B cell (primary cell): Measurements from ENCODE around the gene CNOT6. TPM values are rescaled to one million over a fixed set of nuclear protein-coding genes. Genes with fewer than 3 reads are reported as not detected.

Experiments used
- ATAC-seq: fragments of 200-7000 bp; cut with Tn5 transposase; one replicate; pipeline ENCODE4 v1.10.0; 2021; ENCODE audit warnings: low read depth, mild to moderate bottlenecking, moderate number of reproducible peaks, moderate library complexity
- CTCF ChIA-PET: fragments of 350-600 bp; sonication (Branson Sonifier 250); formaldehyde crosslinking; loops from one replicate; lab custom pipeline; 2021; ENCODE audit warnings: antibody characterized with exemption, inconsistent platforms; lab: Charles Lee
- POLR2A ChIA-PET: fragments of 350-600 bp; sonication (Branson Sonifier 250); formaldehyde crosslinking; loops from one replicate; lab custom pipeline; 2021; ENCODE audit warnings: antibody characterized with exemption; lab: Charles Lee
- DNase-seq: peaks from one replicate; pipeline ENCODE4 v3.0.0; 2013
- H2AFZ ChIP-seq: 2 replicates; pipeline ENCODE4 v1.6.1; 2012; ENCODE audit warnings: mild to moderate bottlenecking, low read depth, low read length; ENCODE audit not compliant: insufficient read depth, poor library complexity, severe bottlenecking
- H3K27ac ChIP-seq, 2 donors: 1 replicate in 1 of 2; 2 replicates in 1 of 2; pipeline ENCODE4 v1.5.1; 2012 to 2013; ENCODE audit warnings: low read length in 2 of 2, mild to moderate bottlenecking in 2 of 2, moderate library complexity in 1 of 2
- H3K27me3 ChIP-seq, 4 experiments: fragments of 200-600 bp in 1 of 4; sonication (generic) in 1 of 4; replicated peaks in 1 of 4; 1 replicate in 2 of 4; 2 replicates in 2 of 4; pipeline versions ENCODE4 v1.6.1 to v1.7.0; 2013 to 2016; ENCODE audit warnings: low read length in 3 of 4, mild to moderate bottlenecking in 2 of 4, mixed read lengths in 1 of 4, moderate library complexity in 1 of 4; ENCODE audit not compliant: insufficient read depth in 4 of 4, control insufficient read depth in 3 of 4; ENCODE audit errors: control extremely low read depth in 1 of 4
- H3K36me3 ChIP-seq, 2 experiments: replicated peaks in 1 of 2; 1 replicate in 1 of 2; 2 replicates in 1 of 2; pipeline versions ENCODE4 v1.6.1 to v1.7.1; 2013; ENCODE audit warnings: low read length in 1 of 2; ENCODE audit not compliant: insufficient read depth in 2 of 2, control insufficient read depth in 1 of 2; ENCODE audit errors: control extremely low read depth in 1 of 2, extremely low read depth in 1 of 2
- H3K4me1 ChIP-seq, 2 donors: fragments of 200-600 bp in 1 of 2; sonication (generic) in 1 of 2; 1 replicate in 1 of 2; 2 replicates in 1 of 2; pipeline versions ENCODE4 v1.5.1 to v1.6.1; 2013 to 2017; ENCODE audit warnings: low read length in 2 of 2; ENCODE audit not compliant: control insufficient read depth in 2 of 2, insufficient read depth in 2 of 2
- H3K4me2 ChIP-seq: replicated peaks from 2 replicates; pipeline ENCODE3; 2012; ENCODE audit warnings: mild to moderate bottlenecking, low read depth, low read length; ENCODE audit not compliant: poor library complexity, severe bottlenecking
- H3K4me3 ChIP-seq, 5 experiments: fragments of 200-600 bp in 1 of 5; sonication (generic) in 1 of 5; 1 replicate in 3 of 5; 2 replicates in 2 of 5; pipeline versions ENCODE4 v1.5.1 to v1.7.0; 2011 to 2016; ENCODE audit warnings: low read length in 4 of 5, mild to moderate bottlenecking in 4 of 5, low read depth in 2 of 5, control low read depth in 1 of 5, moderate library complexity in 1 of 5; ENCODE audit not compliant: insufficient read depth in 1 of 5; ENCODE audit errors: control extremely low read depth in 1 of 5, extremely low read depth in 1 of 5
- H3K79me2 ChIP-seq: fragments of 200-600 bp; sonication (generic); one replicate; pipeline ENCODE4 v1.6.0; 2016; ENCODE audit warnings: low read length; ENCODE audit not compliant: control insufficient read depth, insufficient read depth
- H3K9ac ChIP-seq: fragments of 200-600 bp; sonication (generic); 2 replicates; pipeline ENCODE4 v1.6.1; 2017; ENCODE audit warnings: mild to moderate bottlenecking, low read length, moderate library complexity
- H3K9me3 ChIP-seq, 3 donors: one replicate each; pipeline versions ENCODE4 v1.6.1 to v1.7.1; 2013; ENCODE audit warnings: low read length in 2 of 3; ENCODE audit not compliant: control insufficient read depth in 2 of 3, insufficient read depth in 1 of 3; ENCODE audit errors: control extremely low read depth in 1 of 3
- H4K20me1 ChIP-seq: 2 replicates; pipeline ENCODE4 v1.6.0; 2012; ENCODE audit warnings: mild to moderate bottlenecking, low read length; ENCODE audit not compliant: insufficient read depth, control insufficient read depth, poor library complexity, severe bottlenecking
- H3K27ac Mint-ChIP-seq: one replicate; pipeline ENCODE4 v1.8.0; 2021; ENCODE audit warnings: mixed read lengths
- H3K27me3 Mint-ChIP-seq: one replicate; pipeline ENCODE4 v1.8.0; 2021; ENCODE audit warnings: mixed read lengths
- H3K4me1 Mint-ChIP-seq: one replicate; pipeline ENCODE4 v1.8.0; 2021; ENCODE audit warnings: mixed read lengths
- H3K4me3 Mint-ChIP-seq: one replicate; pipeline ENCODE4 v1.8.0; 2021; ENCODE audit warnings: mixed read lengths
- H3K9me3 Mint-ChIP-seq: one replicate; pipeline ENCODE4 v1.8.0; 2022; ENCODE audit warnings: mixed read lengths; ENCODE audit not compliant: insufficient read depth
- EZH2 ChIP-seq: IDR thresholded peaks from 2 replicates; pipeline ENCODE4 v1.6.1; 2012; ENCODE audit warnings: borderline replicate concordance, low read depth, mild to moderate bottlenecking, moderate library complexity, low read length; ENCODE audit not compliant: insufficient read depth, poor library complexity, severe bottlenecking
- WGBS: methylation state at CpG from one replicate; pipeline ENCODE4 v1.1.5; 2013; ENCODE audit warnings: missing lambda C conversion rate; ENCODE audit not compliant: insufficient coverage; 5-methylcytosine and 5-hydroxymethylcytosine counted together
- intact Hi-C: fragments of 100-400 bp; cut with micrococcal nuclease; formaldehyde crosslinking; loops from one replicate; pipeline ENCODE4 v1.10.0; 2022
- polyA plus RNA-seq: library from polyadenylated mRNA; depleted of rRNA; stranded (reverse); fragments of >200 nt; gene quantifications from 2 replicates; pipeline ENCODE4 v1.2.3, GENCODE V29; 2012
- total RNA-seq, 2 donors: library from RNA; stranded (reverse); fragments of 120-200 nt in 1 of 2; gene quantifications; 1 replicate in 1 of 2; 2 replicates in 1 of 2; pipeline versions ENCODE4 v1.2.3 to v1.2.4, GENCODE V29; 2013 to 2022
- TF ChIP-seq, protein P1 (sequence below): fragments of 200-600 bp; IDR thresholded peaks from one replicate; pipeline ENCODE4 v1.8.0; 2022; ENCODE audit warnings: antibody characterized with exemption, mild to moderate bottlenecking

Gene CNOT6
- total and polyA plus RNA-seq, 2 donors (not counting 1 experiment from before 2014, with no cell fraction given) = 4.3 to 31.1 TPM

GRCh38 chr5:180521591-180521990 is 27.4 kb downstream of the CNOT6 start:
- ATAC-seq = no peak
- Histone ChIP-seq H3K27me3 (no peaks in the 10 kb centered on the region), H3K4me2 (no peak overlapping the region), H3K9me3 (no peaks in the 10 kb centered on the region), H2AFZ (no peak overlapping the region), H4K20me1 (peaks cover 79% of the 10 kb centered on the region), H3K27ac (no peak overlapping the region), H3K36me3 (no peaks in the 10 kb centered on the region), H3K4me3 (no peak overlapping the region), H3K9ac (no peak overlapping the region), H3K79me2 (peaks cover 96% of the 10 kb centered on the region), H3K4me1 (peaks cover 17 to 22% of the 10 kb centered on the region in 2 donors)
- ChIA-PET CTCF (no interaction called here), POLR2A (no interaction called here)
- intact Hi-C loops = no loop called here
- Mint-ChIP-seq H3K27ac (no peak overlapping the region), H3K9me3 (no peaks in the 10 kb centered on the region), H3K27me3 (no peaks in the 10 kb centered on the region), H3K4me3 (no peak overlapping the region), H3K4me1 (peaks cover 66% of the 10 kb centered on the region)
- TF ChIP-seq EZH2 = no peak
- TF ChIP-seq, protein P1, sequence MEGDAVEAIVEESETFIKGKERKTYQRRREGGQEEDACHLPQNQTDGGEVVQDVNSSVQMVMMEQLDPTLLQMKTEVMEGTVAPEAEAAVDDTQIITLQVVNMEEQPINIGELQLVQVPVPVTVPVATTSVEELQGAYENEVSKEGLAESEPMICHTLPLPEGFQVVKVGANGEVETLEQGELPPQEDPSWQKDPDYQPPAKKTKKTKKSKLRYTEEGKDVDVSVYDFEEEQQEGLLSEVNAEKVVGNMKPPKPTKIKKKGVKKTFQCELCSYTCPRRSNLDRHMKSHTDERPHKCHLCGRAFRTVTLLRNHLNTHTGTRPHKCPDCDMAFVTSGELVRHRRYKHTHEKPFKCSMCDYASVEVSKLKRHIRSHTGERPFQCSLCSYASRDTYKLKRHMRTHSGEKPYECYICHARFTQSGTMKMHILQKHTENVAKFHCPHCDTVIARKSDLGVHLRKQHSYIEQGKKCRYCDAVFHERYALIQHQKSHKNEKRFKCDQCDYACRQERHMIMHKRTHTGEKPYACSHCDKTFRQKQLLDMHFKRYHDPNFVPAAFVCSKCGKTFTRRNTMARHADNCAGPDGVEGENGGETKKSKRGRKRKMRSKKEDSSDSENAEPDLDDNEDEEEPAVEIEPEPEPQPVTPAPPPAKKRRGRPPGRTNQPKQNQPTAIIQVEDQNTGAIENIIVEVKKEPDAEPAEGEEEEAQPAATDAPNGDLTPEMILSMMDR = no peak
- no peak for DNase-seq
- WGBS = no CpG with 5 or more reads among the region's 1 CpG

GRCh38 chr5:180522330-180522729 is 28.2 kb downstream of the CNOT6 start:
- Histone ChIP-seq H2AFZ (no peak overlapping the region), H3K36me3 (no peaks in the 10 kb centered on the region), H3K27ac (no peak overlapping the region), H3K9ac (no peak overlapping the region), H4K20me1 (peaks cover 78% of the 10 kb centered on the region), H3K9me3 (no peaks in the 10 kb centered on the region), H3K4me2 (no peak overlapping the region), H3K4me3 (no peak overlapping the region), H3K79me2 (peaks cover 95% of the 10 kb centered on the region), H3K4me1 (peaks cover 17 to 22% of the 10 kb centered on the region in 2 donors), H3K27me3 (no peaks in the 10 kb centered on the region)
- WGBS = 65% methylated on average over 2 of the region's 5 CpGs
- DNase-seq (no peak), ATAC-seq (no peak)
- intact Hi-C loops = no loop called here
- CTCF ChIA-PET = no interaction called here
- no peaks in the 10 kb centered on the region for H3K27me3 Mint-ChIP-seq
- POLR2A ChIA-PET = no interaction called here
- no peak overlapping the region for H3K4me3 Mint-ChIP-seq
- no peak for TF ChIP-seq EZH2
- TF ChIP-seq, protein P1 = no peak
- H3K9me3 Mint-ChIP-seq = no peaks in the 10 kb centered on the region
- H3K27ac Mint-ChIP-seq = no peak overlapping the region
- H3K4me1 Mint-ChIP-seq = peaks cover 64% of the 10 kb centered on the region
